Neuronal stem cell (in vitro differentiated cells): Measurements from ENCODE around the gene DEPDC5.

Experiments used
- DNase-seq: peaks from one replicate; pipeline ENCODE4 v3.0.0-alpha.2; 2013; ENCODE audit warnings: low spot score
- H2AFZ ChIP-seq: one replicate; pipeline ENCODE4 v1.6.1; 2013; ENCODE audit warnings: mild to moderate bottlenecking, low read length, inconsistent platforms
- H2AK5ac ChIP-seq: 2 replicates; pipeline ENCODE4 v1.6.1; 2013; ENCODE audit warnings: low read depth, mild to moderate bottlenecking, inconsistent platforms, low read length, moderate library complexity, mixed read lengths
- H2BK120ac ChIP-seq: 2 replicates; pipeline ENCODE4 v1.6.1; 2013; ENCODE audit warnings: low read depth, mild to moderate bottlenecking, inconsistent platforms, low read length, moderate library complexity, mixed read lengths
- H2BK12ac ChIP-seq: one replicate; pipeline ENCODE4 v1.6.1; 2013; ENCODE audit warnings: low read length, inconsistent platforms
- H2BK15ac ChIP-seq: 2 replicates; pipeline ENCODE4 v1.6.1; 2013; ENCODE audit warnings: mild to moderate bottlenecking, low read length, inconsistent platforms, mixed read lengths
- H2BK5ac ChIP-seq: one replicate; pipeline ENCODE4 v1.6.1; 2013; ENCODE audit warnings: inconsistent platforms, mild to moderate bottlenecking, low read length, moderate library complexity
- H3K14ac ChIP-seq: one replicate; pipeline ENCODE4 v1.6.1; 2013; ENCODE audit warnings: low read length, inconsistent platforms
- H3K18ac ChIP-seq: 2 replicates; pipeline ENCODE4 v1.6.1; 2013; ENCODE audit warnings: low read length, inconsistent platforms
- H3K23ac ChIP-seq: 2 replicates; pipeline ENCODE4 v1.6.1; 2013; ENCODE audit warnings: low read depth, mild to moderate bottlenecking, mixed read lengths, low read length, inconsistent platforms; ENCODE audit not compliant: poor library complexity
- H3K27ac ChIP-seq: replicated peaks from 3 replicates; pipeline ENCODE4 v1.5.1; 2013; ENCODE audit warnings: low read length, inconsistent platforms
- H3K27me3 ChIP-seq, 3 experiments: 2 replicates each; pipeline ENCODE4 v1.6.1; 2013; ENCODE audit warnings: low read length in 3 of 3, mild to moderate bottlenecking in 2 of 3, inconsistent platforms in 1 of 3, low read depth in 1 of 3, mixed read lengths in 1 of 3, moderate library complexity in 1 of 3; ENCODE audit not compliant: control insufficient read depth in 3 of 3, insufficient read depth in 3 of 3
- H3K36me3 ChIP-seq, 2 donors: replicated peaks in 1 of 2; 2 replicates each; pipeline ENCODE4 v1.6.1; 2013; ENCODE audit warnings: low read length in 2 of 2; ENCODE audit not compliant: control insufficient read depth in 2 of 2, insufficient read depth in 2 of 2
- H3K4ac ChIP-seq: 2 replicates; pipeline ENCODE4 v1.6.1; 2013; ENCODE audit warnings: inconsistent platforms, mild to moderate bottlenecking, low read length, moderate library complexity
- H3K4me1 ChIP-seq, 2 donors: 1 replicate in 1 of 2; 2 replicates in 1 of 2; pipeline ENCODE4 v1.6.1; 2013; ENCODE audit warnings: low read length in 2 of 2, low read depth in 1 of 2; ENCODE audit not compliant: control insufficient read depth in 2 of 2, insufficient read depth in 1 of 2
- H3K4me2 ChIP-seq: one replicate; pipeline ENCODE4 v1.6.1; 2013; ENCODE audit warnings: mild to moderate bottlenecking, low read length, inconsistent platforms; ENCODE audit not compliant: insufficient read depth, poor library complexity, severe bottlenecking
- H3K4me3 ChIP-seq, 2 donors: 2 replicates each; pipeline ENCODE4 v1.5.1; 2013; ENCODE audit warnings: low read length in 2 of 2, mild to moderate bottlenecking in 2 of 2, inconsistent platforms in 1 of 2, moderate library complexity in 1 of 2
- H3K79me1 ChIP-seq: one replicate; pipeline ENCODE4 v1.6.1; 2013; ENCODE audit warnings: low read depth, mild to moderate bottlenecking, inconsistent platforms, low read length, moderate library complexity
- H3K9ac ChIP-seq: one replicate; pipeline ENCODE4 v1.6.1; 2013; ENCODE audit warnings: mild to moderate bottlenecking, low read depth, low read length, inconsistent platforms; ENCODE audit not compliant: poor library complexity
- H3K9me3 ChIP-seq, 2 donors: replicated peaks in 1 of 2; 2 replicates each; pipeline versions ENCODE3 to v1.6.1; 2013; ENCODE audit warnings: low read length in 2 of 2, mild to moderate bottlenecking in 2 of 2, inconsistent platforms in 1 of 2, low read depth in 1 of 2, mixed read lengths in 1 of 2, moderate library complexity in 1 of 2; ENCODE audit not compliant: control insufficient read depth in 2 of 2, insufficient read depth in 1 of 2
- H4K8ac ChIP-seq: one replicate; pipeline ENCODE4 v1.6.1; 2013; ENCODE audit warnings: low read depth, mild to moderate bottlenecking, inconsistent platforms, low read length, moderate library complexity
- H4K91ac ChIP-seq: one replicate; pipeline ENCODE4 v1.6.1; 2013; ENCODE audit warnings: low read length, low read depth, mild to moderate bottlenecking, inconsistent platforms; ENCODE audit not compliant: poor library complexity
- WGBS, 2 donors: extraction: QIAGEN DNeasy Blood & Tissue Kit; methylation state at CpG; one replicate each; pipeline ENCODE4 v1.1.7; 2013; ENCODE audit warnings: missing lambda C conversion rate in 2 of 2, mixed read lengths in 1 of 2; ENCODE audit not compliant: insufficient read length in 2 of 2, insufficient replicate concordance in 1 of 2; ENCODE audit errors: extremely low coverage in 2 of 2; 5-methylcytosine and 5-hydroxymethylcytosine counted together

Gene DEPDC5

DNA sequence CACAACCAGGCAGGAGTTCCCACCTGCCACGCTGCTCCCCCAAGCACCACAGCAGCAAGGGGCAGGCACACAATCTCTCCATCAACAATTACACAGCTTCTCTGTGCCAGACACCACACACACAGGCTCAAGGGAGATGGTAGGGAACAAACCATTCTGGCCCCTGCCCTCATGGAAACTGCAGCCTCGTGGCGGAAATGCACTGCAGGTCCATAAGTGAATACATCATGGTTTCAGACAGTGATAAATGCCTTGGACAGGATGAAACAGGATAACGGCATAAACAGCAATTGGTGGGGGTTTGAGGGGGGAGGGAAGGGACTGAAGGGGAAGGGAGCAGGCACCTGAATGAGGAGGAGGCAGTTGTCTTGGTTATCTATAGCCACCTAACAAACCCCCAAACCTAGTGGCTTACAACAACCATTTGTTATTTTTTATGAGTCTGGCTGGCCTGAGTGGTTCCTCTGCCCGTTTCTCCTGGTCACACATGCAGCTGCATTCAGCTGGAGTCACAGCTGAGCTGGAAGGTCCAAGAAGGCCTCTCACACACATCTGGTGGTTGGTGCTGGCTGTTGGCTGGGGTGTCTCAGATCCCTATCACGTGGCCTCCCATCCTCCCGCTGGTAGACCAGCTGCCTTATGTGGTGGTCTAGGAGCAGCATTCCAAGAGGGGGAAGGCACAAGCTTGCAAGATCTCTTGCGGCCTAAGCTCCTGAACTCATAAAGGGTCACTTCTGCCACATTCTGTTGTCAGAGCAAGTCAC, 175.5 kb downstream of the DEPDC5 start:
- H3K14ac ChIP-seq, result no peak overlapping the region
- no peak for DNase-seq
- no peak overlapping the region for H3K9ac ChIP-seq
- no CpG with 5 or more reads among the region's 8 CpGs for WGBS, 2 donors
- H2BK12ac ChIP-seq, result no peak overlapping the region
- H2AFZ ChIP-seq, result peak overlapping the region; percentile 75
- H2BK120ac ChIP-seq, result no peak overlapping the region
- no peak overlapping the region for H3K4ac ChIP-seq
- peak overlapping the region; percentile 5 for H3K23ac ChIP-seq
- H3K18ac ChIP-seq, result peak overlapping the region; percentile 72
- H2BK5ac ChIP-seq, result no peak overlapping the region
- no peak overlapping the region for H4K8ac ChIP-seq
- no peak overlapping the region for H3K27ac ChIP-seq
- H3K4me3 ChIP-seq, result no peak overlapping the region
- no peak overlapping the region for H2AK5ac ChIP-seq
- H3K79me1 ChIP-seq, result no peaks in the 10 kb centered on the region
- no peak overlapping the region for H2BK15ac ChIP-seq
- peaks cover 11 to 12% of the 10 kb centered on the region in 2 donors for H3K4me1 ChIP-seq
- peak overlapping the region; percentile 26 for H4K91ac ChIP-seq
- H3K9me3 ChIP-seq, result no peaks in the 10 kb centered on the region
- no peak overlapping the region for H3K4me2 ChIP-seq
- peaks cover 0 to 2% (median 0%) of the 10 kb centered on the region in 3 experiments for H3K27me3 ChIP-seq
- no peaks in the 10 kb centered on the region for H3K36me3 ChIP-seq

DNA sequence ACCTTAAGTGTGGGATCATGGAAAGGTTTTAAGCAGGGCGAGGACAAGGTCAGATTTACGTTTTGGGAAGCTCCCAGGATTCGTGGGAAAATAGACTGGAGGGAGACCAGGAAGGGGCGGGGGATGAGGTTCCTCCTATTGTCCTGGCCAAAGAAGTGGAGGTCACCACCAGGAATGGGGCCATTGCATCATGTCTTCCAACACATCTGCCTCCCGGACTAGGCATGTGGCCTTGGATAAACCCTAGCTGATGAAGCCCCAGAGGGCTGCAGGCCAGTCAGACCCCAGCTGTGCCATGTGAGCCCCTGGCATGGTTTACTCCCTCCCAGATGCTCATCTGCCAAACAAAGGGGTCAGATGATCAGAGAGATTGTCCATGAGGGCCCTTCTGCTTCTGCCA, 179.0 kb downstream of the DEPDC5 start:
- peak overlapping the region; percentile 7 for H3K9ac ChIP-seq
- H2AFZ ChIP-seq, result no peak overlapping the region
- H3K4me2 ChIP-seq, result no peak overlapping the region
- H3K36me3 ChIP-seq, result no peaks in the 10 kb centered on the region
- no peaks in the 10 kb centered on the region for H3K9me3 ChIP-seq
- no peak overlapping the region for H3K4ac ChIP-seq
- H3K27me3 ChIP-seq, result no peaks in the 10 kb centered on the region
- no peak overlapping the region for H3K14ac ChIP-seq
- H2AK5ac ChIP-seq, result no peak overlapping the region
- peak overlapping the region; percentile 42 for H3K18ac ChIP-seq
- H2BK120ac ChIP-seq, result no peak overlapping the region
- no CpG with 5 or more reads among the region's 5 CpGs for WGBS, 2 donors
- H3K27ac ChIP-seq, result no peak overlapping the region
- no peaks in the 10 kb centered on the region for H3K79me1 ChIP-seq
- no peak overlapping the region for H4K8ac ChIP-seq
- H4K91ac ChIP-seq, result no peak overlapping the region
- no peak overlapping the region for H2BK12ac ChIP-seq
- no peak overlapping the region for H3K23ac ChIP-seq
- DNase-seq, result no peak
- no peak overlapping the region for H3K4me3 ChIP-seq
- peaks cover 6 to 9% of the 10 kb centered on the region in 2 donors for H3K4me1 ChIP-seq
- H2BK5ac ChIP-seq, result no peak overlapping the region
- peak overlapping the region; percentile 50 for H2BK15ac ChIP-seq

DNA sequence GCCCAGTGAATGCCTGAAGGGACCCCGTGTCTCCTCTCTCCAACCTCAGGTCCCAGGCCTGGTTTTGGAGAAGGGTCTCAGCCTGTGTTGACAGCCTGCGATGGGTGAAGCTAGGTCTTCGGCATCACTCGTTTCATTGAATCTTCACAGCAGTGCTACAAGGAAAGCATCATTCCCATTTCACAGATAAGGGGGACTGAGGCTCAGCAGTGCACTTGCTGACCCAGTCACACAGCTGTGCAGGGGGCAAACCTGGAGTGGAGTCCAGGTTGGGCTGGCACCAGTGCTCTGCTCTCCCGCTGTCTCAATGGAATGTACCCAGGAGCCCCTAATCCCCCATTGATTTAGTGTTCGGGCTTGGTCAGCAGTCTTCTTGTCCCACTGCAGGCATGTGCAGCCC, 179.6 kb downstream of the DEPDC5 start:
- Histone ChIP-seq H3K14ac (peak overlapping the region; percentile 1), H2AFZ (no peak overlapping the region), H3K18ac (no peak overlapping the region), H3K79me1 (no peaks in the 10 kb centered on the region), H2BK15ac (peak overlapping the region; percentile 50), H3K4me2 (no peak overlapping the region), H2BK5ac (no peak overlapping the region), H3K4me3 (no peak overlapping the region), H2AK5ac (no peak overlapping the region), H3K27ac (no peak overlapping the region), H2BK120ac (no peak overlapping the region), H4K91ac (no peak overlapping the region), H4K8ac (no peak overlapping the region), H3K36me3 (no peaks in the 10 kb centered on the region), H2BK12ac (no peak overlapping the region), H3K9ac (no peak overlapping the region), H3K4ac (no peak overlapping the region), H3K9me3 (no peaks in the 10 kb centered on the region), H3K4me1 (peaks cover 6 to 11% of the 10 kb centered on the region in 2 donors), H3K27me3 (no peaks in the 10 kb centered on the region), H3K23ac (no peak overlapping the region)
- WGBS, 2 donors, result no CpG with 5 or more reads among the region's 6 CpGs
- DNase-seq, result no peak

DNA sequence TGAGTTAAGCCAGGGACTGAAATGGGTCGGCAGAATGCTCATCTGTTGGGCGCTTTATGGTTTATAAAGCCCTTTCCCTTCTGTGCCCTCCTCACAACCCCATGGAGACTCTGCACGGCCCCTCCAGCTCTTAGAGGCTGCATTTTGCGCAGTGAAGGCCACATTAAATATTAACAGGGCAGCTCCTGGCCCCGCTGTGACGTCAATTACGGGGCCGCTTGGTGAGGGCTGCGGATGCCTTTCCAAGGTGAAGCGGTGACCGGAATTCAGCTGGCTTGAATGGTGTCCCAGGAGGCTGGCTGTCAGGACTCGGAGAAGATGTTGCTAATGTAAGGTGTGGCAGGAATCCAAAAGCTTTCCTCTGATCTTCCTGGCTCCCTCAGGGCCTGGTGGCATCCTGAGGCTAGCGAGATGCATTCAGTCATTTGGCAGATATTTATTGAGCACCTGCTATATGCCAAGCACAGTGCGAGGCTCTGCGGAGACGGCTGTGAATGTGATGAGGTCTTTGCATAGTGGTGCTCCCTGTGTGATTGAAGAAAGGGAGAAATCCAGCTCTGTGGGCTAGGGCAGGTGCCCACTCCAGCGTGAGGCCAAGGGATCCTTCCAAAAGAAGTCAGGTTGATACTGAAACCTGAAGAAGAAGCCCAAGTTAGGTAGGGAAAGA, 180.1 kb downstream of the DEPDC5 start:
- H3K4ac ChIP-seq, result no peak overlapping the region
- H2BK12ac ChIP-seq, result no peak overlapping the region
- no CpG with 5 or more reads among the region's 17 CpGs for WGBS, 2 donors
- H2BK120ac ChIP-seq, result no peak overlapping the region
- H3K36me3 ChIP-seq, result no peaks in the 10 kb centered on the region
- no peak overlapping the region for H3K14ac ChIP-seq
- H3K9ac ChIP-seq, result no peak overlapping the region
- peaks cover 6 to 13% of the 10 kb centered on the region in 2 donors for H3K4me1 ChIP-seq
- no peaks in the 10 kb centered on the region for H3K79me1 ChIP-seq
- H3K4me3 ChIP-seq, result no peak overlapping the region
- no peak overlapping the region for H4K8ac ChIP-seq
- no peak overlapping the region for H2AFZ ChIP-seq
- DNase-seq, result no peak
- no peak overlapping the region for H3K23ac ChIP-seq
- no peak overlapping the region for H2AK5ac ChIP-seq
- peak overlapping the region; percentile 50 for H2BK15ac ChIP-seq
- no peak overlapping the region for H4K91ac ChIP-seq
- H2BK5ac ChIP-seq, result no peak overlapping the region
- H3K27ac ChIP-seq, result no peak overlapping the region
- no peak overlapping the region for H3K4me2 ChIP-seq
- H3K27me3 ChIP-seq, result no peaks in the 10 kb centered on the region
- peak overlapping the region; percentile 5 for H3K18ac ChIP-seq
- no peaks in the 10 kb centered on the region for H3K9me3 ChIP-seq
